DMS53 (cell line): ENCODE measurements around the gene ANKH.

Source experiments
- DNase-seq: peaks from one replicate; lab custom pipeline; 2025; lab: John Stamatoyannopoulos, UW

Gene ANKH

DNA sequence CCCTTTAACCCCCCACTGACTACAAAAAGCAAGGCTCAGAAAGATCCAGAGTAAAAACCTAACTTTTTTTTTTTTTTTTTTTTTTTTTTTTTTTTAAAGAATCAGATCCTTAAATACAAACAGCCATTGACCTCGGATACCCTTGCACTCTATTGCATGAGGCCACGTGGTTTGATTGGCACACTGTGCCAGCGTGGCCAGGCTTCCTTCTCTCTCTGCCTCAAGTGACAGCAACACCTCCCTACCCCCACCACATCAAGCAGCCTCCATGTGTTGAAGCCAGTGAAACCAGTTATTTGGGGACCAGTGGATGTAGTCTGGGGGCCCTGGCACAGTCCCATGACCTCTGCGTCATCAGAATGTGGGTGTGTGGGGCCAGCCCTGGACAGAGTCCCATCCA, 135.6 kb downstream of the ANKH start:
- DNase-seq: no peak

DNA sequence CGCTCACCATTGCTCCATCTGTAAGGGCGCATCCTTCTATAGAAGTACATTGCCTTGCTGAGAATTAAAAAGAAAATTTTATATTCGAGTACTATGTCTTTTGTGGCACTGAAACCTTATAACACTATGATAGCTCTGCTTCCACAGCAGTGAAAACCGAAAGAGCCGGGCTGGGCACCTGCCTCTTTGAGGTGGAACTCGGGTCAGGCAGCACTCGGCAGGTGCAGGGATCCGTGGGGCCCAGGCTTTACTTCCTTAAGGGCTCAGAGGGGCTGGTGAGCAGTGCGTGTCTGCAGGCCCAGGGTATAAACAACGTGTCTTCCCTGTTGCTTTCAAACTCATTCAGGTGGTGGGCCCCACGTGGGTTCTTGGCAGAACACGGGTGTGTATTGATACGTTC, 137.2 kb downstream of the ANKH start:
- no peak for DNase-seq

DNA sequence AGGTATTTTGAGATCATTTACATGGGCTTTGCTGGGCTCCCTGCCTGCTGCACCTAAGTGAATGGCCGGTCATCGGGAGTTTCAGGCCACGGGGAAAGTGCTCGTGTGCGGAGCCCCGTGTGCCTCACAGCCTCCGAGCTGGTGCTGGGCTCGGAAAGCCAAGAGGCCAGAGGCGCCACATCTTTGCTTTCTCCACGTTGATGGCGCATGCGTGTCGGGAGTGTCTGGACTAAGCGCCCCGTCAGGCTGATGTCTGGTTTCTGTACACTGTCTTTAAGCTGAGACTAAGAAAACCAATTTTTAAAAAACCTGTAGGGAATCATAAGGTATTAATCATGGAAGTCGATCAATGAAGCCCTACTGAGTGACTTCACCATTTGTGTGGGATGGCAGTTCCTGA, 137.9 kb downstream of the ANKH start:
- no peak for DNase-seq

DNA sequence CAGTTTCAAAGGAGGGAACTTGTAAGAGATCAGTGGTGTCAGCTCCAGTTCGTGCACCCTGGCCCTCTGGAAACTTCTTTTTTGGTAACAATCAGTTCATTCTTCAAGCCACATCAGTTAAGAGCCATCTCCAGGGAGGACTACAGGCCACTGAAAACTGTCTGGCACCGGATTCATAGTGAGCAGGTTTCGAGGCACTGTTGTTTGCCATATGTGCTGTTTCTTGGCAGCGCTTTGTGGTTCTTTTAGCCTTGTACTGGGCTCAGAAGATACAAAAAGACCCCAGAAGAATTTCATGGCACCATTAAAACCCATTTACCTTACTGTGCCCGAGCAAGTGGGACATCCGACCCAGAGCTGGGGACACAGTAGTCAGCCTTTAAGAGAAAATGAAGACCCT, 138.6 kb downstream of the ANKH start:
- DNase-seq: no peak

DNA sequence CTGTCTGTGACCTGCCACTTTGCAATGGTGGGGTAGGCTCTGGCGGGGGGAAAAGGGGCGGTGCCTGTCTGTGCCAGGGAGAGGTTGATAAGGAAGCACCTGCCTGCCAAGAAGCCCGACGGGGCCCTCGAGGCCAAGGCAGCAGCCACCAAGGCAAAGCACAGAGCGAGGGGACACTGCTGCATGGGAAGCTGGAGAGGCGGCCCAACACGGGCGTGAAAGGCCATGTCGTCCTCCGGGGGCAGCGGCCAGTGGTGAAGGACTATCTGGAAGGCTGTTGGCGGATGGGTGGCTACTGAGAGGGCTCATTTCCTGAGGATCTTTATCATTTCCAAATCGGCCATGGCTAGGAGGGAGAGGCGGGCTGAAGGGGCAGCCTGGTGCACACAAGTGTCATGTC, 140.7 kb downstream of the ANKH start:
- DNase-seq: no peak

DNA sequence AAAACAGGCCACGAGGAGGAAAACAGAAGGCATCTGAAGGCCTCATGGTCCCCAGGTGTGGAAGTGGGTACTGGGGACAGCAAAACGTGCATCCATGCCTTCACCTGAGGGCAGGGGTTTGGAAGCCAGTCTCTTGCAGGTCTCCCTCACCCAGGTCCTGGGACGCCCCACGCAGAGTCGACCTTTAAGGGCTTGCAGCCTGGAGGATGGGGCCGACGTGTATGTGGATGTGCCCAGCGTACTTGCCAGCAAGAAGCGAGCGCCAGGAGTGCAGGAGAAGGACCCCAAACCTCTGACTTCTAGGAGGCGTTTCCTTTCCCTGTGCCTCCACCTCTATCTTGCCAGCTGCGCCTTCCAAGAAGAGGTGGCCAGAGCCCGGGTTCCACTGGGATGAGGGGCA, 141.1 kb downstream of the ANKH start:
- DNase-seq: no peak

DNA sequence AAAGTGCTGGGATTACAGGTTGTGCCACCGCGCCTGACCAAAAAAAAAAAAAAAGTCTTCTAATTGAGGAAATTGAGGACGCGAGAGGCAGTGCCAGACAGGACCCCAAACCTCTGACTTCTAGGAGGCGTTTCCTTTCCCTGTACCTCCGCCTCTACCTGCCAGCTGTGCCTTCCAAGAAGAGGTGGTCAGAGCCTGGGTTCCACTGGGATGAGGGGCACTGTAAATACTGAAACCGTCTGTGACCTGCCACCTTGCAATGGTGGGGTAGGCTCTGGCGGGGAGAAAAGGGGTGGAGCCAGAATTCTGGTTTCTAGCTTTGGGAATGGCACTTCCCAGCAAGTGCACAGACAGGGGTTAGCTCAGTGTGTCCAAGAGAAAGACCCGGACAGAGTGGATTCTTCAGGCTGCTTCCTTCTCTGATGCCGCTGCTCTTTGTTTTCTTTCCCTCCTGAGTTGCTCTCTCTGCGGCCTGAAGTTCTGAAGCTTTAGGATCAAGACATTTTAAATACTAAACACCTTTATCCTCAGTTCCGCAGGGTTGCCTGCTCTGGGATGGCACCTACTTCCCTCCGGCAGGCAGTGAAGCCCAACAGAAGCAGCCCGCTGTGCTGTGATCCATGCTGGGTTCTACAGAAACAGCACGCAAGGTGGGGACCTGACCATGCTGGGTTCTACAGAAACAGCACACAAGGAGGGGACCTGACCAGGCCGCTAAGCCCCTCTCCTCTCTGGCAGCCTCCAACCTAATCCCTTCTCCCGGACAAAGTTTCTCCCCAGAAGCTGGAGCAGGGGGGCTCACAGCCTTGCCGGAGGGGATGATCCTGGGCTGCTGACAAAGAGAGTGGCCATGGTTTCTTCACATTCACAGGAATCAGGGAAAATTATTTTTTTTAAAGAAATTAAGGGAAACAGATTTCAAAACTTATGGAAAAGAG, 141.9 kb downstream of the ANKH start:
- DNase-seq: no peak

DNA sequence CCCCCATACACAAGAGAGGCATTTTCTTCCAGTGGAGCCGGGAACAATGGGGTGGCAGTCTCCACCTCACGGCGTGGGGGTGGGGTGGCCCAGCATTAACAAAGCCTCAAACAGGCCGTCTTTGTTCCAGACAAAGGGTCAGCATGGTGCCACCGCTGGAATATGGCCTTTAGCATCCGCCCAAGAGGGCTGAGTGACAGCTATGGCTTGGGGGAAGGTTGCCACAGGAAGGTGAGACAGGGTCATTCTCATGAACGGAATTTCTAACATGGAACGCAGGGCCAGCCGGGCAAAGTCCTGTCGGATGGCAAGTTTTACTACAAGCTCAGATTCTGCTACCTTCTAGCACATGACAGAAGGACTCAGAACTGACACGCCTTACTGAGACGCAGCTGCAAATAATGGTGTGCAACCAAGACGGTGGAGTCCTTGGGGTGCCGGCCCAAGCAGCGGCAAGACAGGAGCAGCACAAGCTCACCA, 143.1 kb downstream of the ANKH start:
- DNase-seq: no peak

DNA sequence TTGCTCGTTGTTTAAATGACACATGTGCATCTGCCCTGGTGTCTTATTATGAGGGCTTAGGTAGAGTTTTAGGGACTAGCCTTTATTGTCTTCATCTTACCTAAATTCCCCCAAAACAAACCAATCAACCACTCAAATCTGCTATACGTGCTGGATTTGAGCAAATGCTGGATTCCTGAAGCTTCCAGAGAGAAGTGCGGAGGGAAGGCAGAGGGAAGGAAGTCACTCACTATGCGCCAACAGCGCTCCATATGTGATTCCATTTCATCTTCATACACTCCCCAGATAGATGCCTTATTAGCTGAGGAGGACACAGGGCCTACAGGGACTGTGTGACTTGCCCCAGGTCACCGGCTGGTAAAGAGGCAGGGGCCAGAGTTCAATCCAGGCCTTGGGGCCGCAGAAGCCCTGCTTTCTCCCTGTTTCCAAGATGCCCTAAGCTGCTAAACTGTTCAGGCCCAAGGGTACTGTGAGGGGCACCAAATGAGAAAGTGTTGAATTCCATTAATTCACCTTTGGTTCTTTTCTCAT, 143.6 kb downstream of the ANKH start:
- DNase-seq: no peak

DNA sequence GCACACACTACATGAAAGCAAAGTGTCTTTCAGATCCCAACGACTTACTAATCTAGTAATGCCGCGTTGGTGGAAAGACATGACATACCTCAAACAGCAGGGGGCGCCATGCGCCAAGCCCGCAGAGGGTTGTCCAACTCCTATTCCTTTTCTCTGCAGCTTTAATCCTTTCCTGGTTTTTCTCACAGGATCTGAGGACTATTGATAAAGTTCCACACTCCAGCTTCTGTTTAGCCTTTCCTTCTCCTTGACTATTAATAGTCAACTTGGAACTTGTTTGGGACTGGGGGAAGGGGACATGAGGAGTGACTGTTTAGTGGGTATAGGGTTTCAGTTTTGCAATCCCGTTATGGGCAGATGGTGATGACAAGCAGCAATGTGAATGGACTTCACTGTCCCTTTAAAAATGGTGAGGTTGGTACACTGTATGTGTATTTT, 144.1 kb downstream of the ANKH start:
- DNase-seq: peak; percentile 90

DNA sequence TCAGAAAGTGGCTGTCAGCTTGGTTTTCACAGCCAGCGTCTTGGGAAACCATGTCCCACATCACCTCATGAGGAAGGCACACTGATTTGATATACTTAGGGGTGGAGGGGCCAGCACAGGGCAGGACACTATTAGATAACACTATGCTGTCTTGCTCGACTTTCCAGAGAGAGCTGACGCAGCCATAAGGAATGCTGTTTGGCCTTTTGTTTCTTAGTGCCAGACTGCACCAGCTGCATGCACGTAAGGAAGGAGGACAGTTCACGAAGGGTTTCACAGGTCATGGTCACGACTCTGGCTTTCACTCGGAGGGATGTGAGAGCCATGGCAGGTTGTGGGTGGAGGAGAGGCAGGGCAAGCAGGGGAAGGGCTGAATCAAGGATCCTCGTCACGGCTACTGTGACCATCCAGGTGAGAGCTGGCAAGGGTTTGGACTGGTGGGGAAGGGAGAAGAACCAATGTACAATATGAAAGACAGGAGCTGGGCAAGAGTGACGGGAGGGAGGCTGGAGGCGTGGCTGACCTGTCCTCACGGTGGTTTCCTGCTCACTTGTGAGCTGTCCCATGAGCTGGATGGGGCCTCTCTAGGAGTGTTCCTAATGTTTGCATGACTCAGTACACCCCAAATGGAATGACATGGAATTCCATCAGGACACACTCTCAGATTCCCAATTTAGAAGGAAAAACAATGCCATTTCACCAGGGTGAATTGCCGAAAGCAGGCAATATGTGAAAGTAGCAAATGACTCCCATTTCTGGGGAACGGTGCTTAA, 145.3 kb downstream of the ANKH start:
- no peak for DNase-seq

DNA sequence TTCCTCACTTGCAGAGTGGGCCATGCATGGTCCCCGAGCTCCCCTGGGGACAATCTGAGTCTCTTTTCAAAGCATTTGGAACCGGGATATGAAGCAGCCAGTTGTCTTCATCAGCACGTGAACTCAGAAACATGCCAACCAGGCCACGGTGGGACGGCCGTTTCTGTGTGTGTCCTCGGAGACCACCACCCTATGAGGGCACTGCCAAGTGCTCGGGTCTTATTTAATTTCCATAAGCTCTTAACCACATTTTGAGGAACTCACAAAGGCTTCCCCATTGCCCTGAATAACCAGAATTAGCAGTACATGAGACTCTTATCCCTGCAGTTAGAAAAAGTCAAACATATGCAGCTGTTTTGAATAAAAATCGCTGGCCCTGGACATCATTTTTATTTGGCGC, 146.9 kb downstream of the ANKH start:
- DNase-seq: no peak

DNA sequence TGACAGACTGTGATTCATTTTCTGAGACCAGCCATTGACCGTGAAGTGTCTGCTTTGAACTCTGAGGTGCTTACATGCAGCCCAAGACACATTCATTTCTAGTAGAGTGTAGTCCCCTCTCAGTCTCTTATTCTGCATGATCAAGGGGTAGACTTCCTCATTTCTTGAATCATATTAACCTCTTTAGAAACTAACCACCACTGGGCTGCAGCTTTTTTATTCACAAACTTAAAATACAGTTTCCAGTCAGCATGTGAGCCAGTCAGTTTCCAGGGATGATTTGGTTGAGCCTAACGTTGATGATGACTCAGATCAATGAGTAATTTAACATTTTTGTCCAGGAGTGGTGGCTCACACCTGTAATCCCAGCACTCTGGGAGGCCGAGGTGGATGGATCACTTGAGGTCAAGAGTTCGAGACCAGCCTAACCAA, 147.9 kb downstream of the ANKH start:
- DNase-seq: no peak

DNA sequence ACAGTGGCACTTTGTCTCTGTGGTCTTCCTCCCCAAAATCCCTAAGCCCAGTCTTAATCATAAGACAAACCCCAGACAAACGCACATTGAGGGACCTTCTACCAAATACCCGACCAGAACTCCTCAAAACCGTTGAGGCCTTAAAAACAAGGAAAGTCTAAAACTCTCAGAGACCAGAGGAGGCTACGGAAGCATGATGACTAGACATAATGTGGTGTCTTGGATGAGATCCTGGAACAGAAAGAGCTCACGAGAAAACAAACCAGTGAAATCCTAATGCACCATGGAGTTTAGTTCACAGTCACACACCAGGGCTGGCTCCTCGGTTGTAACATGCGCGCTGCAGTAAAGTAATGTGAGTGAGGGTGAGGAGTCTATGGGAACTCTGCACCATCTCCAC, 148.7 kb downstream of the ANKH start:
- DNase-seq: no peak

DNA sequence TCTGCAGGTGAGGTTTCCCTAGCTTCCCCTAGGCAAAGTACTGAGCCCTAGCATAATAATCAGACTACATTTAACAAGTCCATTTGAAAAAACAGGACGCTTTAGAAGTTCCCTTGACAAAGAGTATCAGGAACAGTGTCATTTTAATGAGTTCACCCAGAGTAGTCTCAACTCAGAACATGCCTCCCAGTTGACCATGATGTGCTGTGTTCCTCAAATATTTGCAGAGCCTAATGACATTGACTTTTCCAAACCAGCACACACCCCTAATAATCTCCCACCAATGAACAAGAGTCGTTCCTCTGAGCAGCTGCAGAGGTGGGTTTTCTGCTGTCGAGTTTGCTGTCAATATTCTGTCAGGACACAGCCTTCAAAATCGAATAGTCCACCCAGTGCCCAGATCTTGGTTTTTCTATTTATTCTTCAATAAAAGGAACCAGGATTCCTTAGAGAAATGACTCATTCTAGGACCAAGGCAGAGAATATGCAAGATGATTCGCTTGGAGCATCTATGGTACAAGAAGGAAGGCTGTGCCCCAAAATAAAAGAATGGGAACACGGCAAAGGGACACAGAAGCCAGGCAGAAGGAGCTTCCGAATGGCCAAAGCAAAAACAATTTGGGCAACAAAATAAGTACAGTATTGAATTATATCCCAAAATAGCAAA, 149.5 kb downstream of the ANKH start:
- DNase-seq: no peak

DNA sequence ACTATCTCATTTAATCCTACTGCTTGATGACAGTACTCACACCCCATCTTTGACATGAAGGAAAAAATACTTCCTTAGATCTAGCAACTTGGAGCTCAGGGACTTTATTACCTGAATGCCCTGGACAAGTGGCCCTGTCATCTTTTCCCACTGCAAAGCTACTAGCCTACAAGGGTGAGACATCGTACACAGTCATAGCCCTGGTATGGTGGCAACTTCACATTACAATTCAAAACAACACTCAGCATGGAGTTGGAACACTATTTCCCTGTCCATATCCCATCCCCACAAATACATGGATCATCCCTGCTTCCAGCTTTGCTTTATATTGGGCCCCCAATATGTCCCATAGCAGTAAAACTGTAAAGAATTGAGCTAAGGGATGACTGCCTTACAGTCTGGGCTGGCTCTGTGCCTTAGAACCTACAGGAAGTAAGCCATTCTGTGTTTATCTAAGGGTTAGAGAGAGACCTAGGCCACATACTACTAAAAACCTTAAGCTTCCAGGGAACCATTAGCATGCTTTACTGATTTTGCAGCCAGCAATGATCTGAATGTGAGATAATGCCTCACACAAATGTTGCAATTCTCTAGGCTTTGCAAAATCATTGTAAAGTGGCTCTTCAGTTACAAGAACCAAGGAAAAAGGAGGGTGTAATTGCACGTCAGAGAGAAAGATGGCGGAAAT, 151.2 kb downstream of the ANKH start:
- DNase-seq: no peak

DNA sequence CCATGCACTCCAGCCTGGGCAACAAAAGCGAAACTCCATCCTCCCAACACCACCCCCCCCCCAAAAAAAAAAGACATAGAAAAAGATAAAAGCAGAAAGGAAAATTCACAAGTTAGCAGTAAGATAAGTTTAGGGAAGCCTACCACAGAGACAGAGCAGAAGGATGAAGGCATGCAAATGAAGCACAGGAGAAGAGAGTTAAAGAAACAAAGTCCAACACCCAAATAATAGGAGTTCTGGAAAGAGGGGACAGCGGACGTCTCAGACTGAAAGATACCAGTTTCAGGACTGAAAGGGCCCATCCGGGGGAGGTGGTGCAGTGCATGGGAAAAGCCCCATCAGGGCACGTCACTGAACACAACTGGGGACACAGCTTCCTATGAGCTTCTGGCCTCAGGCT, 152.8 kb downstream of the ANKH start:
- DNase-seq: no peak

DNA sequence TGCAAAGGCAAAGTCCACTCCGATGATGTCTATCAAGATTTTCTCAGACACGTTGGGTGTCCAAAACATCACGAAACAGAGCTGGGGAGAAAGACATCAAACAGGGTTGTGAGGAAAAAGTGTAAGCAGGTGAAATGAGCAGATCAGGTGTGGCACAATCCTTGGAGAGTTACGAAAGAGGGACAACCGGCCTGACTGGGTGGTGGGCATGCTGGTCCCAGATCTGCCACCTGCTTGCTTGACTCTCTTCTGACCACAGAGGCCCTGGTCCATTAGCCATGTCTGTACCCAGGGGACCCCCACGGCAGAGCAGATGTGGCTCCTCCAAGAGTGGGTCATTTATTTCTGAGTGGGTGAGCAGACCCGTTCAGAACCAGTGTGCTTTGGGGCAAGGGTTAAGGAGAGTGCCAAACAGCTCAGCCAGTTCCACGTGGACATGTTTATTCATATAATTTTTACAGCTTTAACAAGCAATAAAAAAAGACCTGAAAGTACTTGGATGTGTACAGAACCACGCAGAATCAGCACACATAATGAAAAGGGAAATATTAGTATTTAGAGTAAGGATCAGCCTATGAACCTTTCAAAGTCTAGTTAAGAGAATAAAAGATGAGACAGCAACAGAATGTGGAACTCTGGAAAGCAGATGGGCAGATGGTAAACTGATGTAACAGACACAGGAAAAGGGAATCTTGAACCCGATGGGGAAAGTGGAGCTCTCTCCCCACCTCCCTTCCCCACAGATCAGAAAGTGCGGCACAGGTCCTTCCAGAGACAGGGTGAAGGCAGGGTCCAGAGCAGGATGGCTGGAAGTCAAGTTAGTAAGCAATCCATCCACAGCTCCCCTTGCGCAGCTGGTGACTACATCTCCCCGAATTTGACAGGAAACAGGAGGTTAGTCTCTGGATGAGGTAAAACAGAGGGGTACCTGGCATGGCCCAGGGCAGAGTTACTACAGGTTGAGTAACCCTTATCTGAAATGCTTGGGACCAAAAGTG, 154.5 kb downstream of the ANKH start:
- no peak for DNase-seq

DNA sequence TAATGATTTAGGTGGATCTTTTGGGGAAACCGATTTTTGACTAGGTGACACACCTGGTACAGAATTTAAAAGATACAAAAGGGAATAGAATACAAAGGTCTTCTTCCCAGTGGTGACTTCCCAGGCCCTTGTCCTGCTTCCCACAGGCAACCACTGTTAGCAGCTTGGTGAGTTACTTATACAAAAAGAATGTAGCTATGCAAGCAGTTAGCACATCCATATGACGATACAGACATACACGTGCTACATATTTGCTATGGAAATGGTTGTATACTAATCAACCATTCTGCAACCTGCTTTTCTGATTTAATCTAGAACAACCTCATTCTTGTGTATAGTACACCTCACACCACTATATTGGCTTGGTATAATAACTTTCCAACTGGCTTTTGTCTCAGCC, 156.1 kb downstream of the ANKH start:
- no peak for DNase-seq

DNA sequence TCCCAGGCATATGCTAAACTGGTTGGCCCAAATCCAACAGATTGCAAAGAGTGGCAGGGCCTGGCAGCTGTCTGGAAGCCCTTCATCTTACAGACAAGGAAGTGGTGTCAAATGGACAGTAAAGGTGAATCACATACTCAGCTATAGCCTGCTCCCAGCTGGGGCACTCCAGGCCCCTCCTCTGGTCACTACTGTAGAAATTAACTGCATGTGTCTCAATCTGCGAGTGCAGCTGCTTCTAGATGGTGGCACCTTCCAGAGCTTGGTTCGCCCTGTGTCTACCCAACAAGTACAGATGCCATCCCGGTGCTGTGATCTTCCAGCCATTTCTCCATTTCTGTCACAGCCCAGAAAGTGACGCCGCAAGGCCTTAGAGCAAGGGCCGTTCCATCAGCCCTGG, 156.9 kb downstream of the ANKH start:
- DNase-seq: peak; percentile 95
